Right cardiac atrium (tissue), 5 donors: ENCODE measurements around the gene CHKA. TPM values are rescaled to one million over a fixed set of nuclear protein-coding genes. Genes with fewer than 3 reads are reported as not detected.
A peak's percentile ranks its signal among the peaks of the same experiment; 100 is the strongest.

Source experiments
- ATAC-seq, 2 donors: fragments of 200-7000 bp; cut with Tn5 transposase; one replicate each; pipeline versions ENCODE4 v1.8.0 to v1.9.1; 2020; ENCODE audit warnings: moderate library complexity in 2 of 2, mild to moderate bottlenecking in 1 of 2
- DNase-seq, 3 donors: peaks; one replicate each; pipeline ENCODE4 v3.0.0-alpha.2; 2020
- H3K27ac ChIP-seq: one replicate; pipeline ENCODE4 v1.5.1; 2013; ENCODE audit warnings: mild to moderate bottlenecking, low read length, control low read depth, moderate library complexity
- H3K27me3 ChIP-seq: one replicate; pipeline ENCODE4 v1.6.1; 2013; ENCODE audit not compliant: control insufficient read depth, insufficient read depth
- H3K4me1 ChIP-seq: one replicate; pipeline ENCODE4 v1.6.1; 2013; ENCODE audit warnings: low read length; ENCODE audit not compliant: control insufficient read depth, insufficient read depth
- H3K4me3 ChIP-seq: one replicate; pipeline ENCODE4 v1.5.1; 2013; ENCODE audit warnings: low read length, control low read depth
- H3K9me3 ChIP-seq: one replicate; pipeline ENCODE4 v1.6.1; 2013; ENCODE audit warnings: low read length; ENCODE audit not compliant: control insufficient read depth
- WGBS: extraction: QIAGEN DNeasy Blood & Tissue Kit; methylation state at CpG from one replicate; pipeline ENCODE4 v1.1.7; 2013; 5-methylcytosine and 5-hydroxymethylcytosine counted together
- intact Hi-C, 4 donors: fragments of 100-400 bp; cut with DNase I; formaldehyde crosslinking; loops; one replicate each; pipeline versions ENCODE4 v1.11.0 to v1.14.0; 2022 to 2023
- polyA plus RNA-seq: library from polyadenylated mRNA; stranded (reverse); fragments of 200-250 nt; gene quantifications from one replicate; pipeline ENCODE4 v1.2.3, GENCODE V29; 2013
- total RNA-seq, 4 donors: library from RNA; stranded (reverse); fragmentation: NEBNext Ultra II Directional; extraction: Animal tissue kit (Norgen Biotek cat#: 25700); gene quantifications; one replicate each; pipeline ENCODE4 v1.2.1, GENCODE V29; 2021
- donor health status: healthy with polysubstance abuse.
- donor health status: DM: no; HTN: yes; CAD: no.
- donor health status: DM: no; HTN: no; CAD: no.
- donor health status: DM: no; HTN: yes; CAD: no; lungs with severe emphysema.
- donor health status: DM: yes; HTN: yes; CAD: no.

CHKA gene
- total and polyA plus RNA-seq, 5 donors: 8.7 to 11.1 (median 10.2) TPM

- Histone ChIP-seq H3K4me3 (no peak overlapping the region), H3K9me3 (no peaks in the 10 kb centered on the region), H3K4me1 (peaks cover 11% of the 10 kb centered on the region), H3K27me3 (no peaks in the 10 kb centered on the region), H3K27ac (peak overlapping the region; percentile 64)
- 48% methylated on average over 14 of the region's 14 CpGs for WGBS
- intact Hi-C loops: loop anchor here in 2 of 4 donors (5.0 to 10.0 kb wide), 2 partner anchors 81 to 278 kb away; partner anchors contain the start of gene LRP5 (in 1 of the 2)
- DNase-seq (peak; percentile 68 to 88 (median 88)), ATAC-seq (peak in 1 of 2 donors; percentile 21)
Measured at GRCh38 chr11:68036717-68037239, 84.4 kb downstream of the CHKA start.

- H3K27ac ChIP-seq: peak overlapping the region; percentile 64
- intact Hi-C loops: loop anchor here in 2 of 4 donors (5.0 to 10.0 kb wide), 2 partner anchors 81 to 279 kb away; partner anchors contain the start of gene LRP5 (in 1 of the 2)
- 77% methylated on average over 27 of the region's 27 CpGs for WGBS
Measured at GRCh38 chr11:68036141-68036716, 85.0 kb downstream of the CHKA start.

GRCh38 chr11:68035266-68035876, 85.8 kb downstream of the CHKA start:
- WGBS: 87% methylated on average over 13 of the region's 13 CpGs
- DNase-seq (peak in 2 of 3 donors; percentile 30 to 40), ATAC-seq (no peak)
- H3K27ac ChIP-seq: no peak overlapping the region
- H3K4me3 ChIP-seq: no peak overlapping the region
- no peaks in the 10 kb centered on the region for H3K9me3 ChIP-seq
- H3K27me3 ChIP-seq: no peaks in the 10 kb centered on the region
- intact Hi-C loops: loop anchor here in 2 of 4 donors (5.0 to 10.0 kb wide), 2 partner anchors 82 to 279 kb away; partner anchors contain the start of gene LRP5 (in 1 of the 2)
- peaks cover 13% of the 10 kb centered on the region for H3K4me1 ChIP-seq

More at GRCh38 chr11:68036141-68036716, 85.0 kb downstream of the CHKA start:
- no peak for ATAC-seq
- Histone ChIP-seq H3K4me3 (no peak overlapping the region), H3K27me3 (no peaks in the 10 kb centered on the region), H3K4me1 (peaks cover 13% of the 10 kb centered on the region), H3K9me3 (no peaks in the 10 kb centered on the region)
- peak; percentile 45 to 73 (median 72) for DNase-seq

GRCh38 chr11:68033708-68034045, 87.5 kb downstream of the CHKA start:
- Histone ChIP-seq H3K4me3 (no peak overlapping the region), H3K27ac (peak overlapping the region; percentile 70), H3K4me1 (peaks cover 13% of the 10 kb centered on the region), H3K27me3 (no peaks in the 10 kb centered on the region), H3K9me3 (no peaks in the 10 kb centered on the region)
- DNase-seq (peak; percentile 67 to 85 (median 84)), ATAC-seq (peak; percentile 13 to 15)
- 51% methylated on average over 12 of the region's 12 CpGs for WGBS
- intact Hi-C loops: loop anchor here in 1 of 4 donors (10.0 kb wide), 1 partner anchor 281 kb away; the partner anchor contains the start of gene LRP5

- intact Hi-C loops: loop anchor here in 1 of 4 donors (10.0 kb wide), 1 partner anchor 282 kb away; the partner anchor contains the start of gene LRP5
- Histone ChIP-seq H3K4me3 (no peak overlapping the region), H3K27ac (peak overlapping the region; percentile 70), H3K9me3 (no peaks in the 10 kb centered on the region), H3K4me1 (peaks cover 9% of the 10 kb centered on the region), H3K27me3 (no peaks in the 10 kb centered on the region)
- WGBS: 87% methylated on average over 29 of the region's 29 CpGs
- ATAC-seq: no peak
- DNase-seq: peak in 2 of 3 donors; percentile 64 to 68
Measured at GRCh38 chr11:68032997-68033707, 88.0 kb downstream of the CHKA start.

GRCh38 chr11:68032003-68032402, 89.2 kb downstream of the CHKA start:
- H3K4me3 ChIP-seq: no peak overlapping the region
- intact Hi-C loops: loop anchor here in 1 of 4 donors (10.0 kb wide), 1 partner anchor 283 kb away; the partner anchor contains the start of gene LRP5
- H3K9me3 ChIP-seq: no peaks in the 10 kb centered on the region
- no peaks in the 10 kb centered on the region for H3K27me3 ChIP-seq
- H3K27ac ChIP-seq: peak overlapping the region; percentile 32
- no peak for ATAC-seq
- peak in 1 of 3 donors; percentile 42 for DNase-seq
- H3K4me1 ChIP-seq: peaks cover 2% of the 10 kb centered on the region
- 80% methylated on average over 9 of the region's 9 CpGs for WGBS

GRCh38 chr11:68031144-68031464, 90.1 kb downstream of the CHKA start:
- peaks cover 2% of the 10 kb centered on the region for H3K4me1 ChIP-seq
- peak overlapping the region; percentile 98 for H3K27ac ChIP-seq
- DNase-seq (no peak), ATAC-seq (peak in 1 of 2 donors; percentile 4)
- 11% methylated on average over 10 of the region's 10 CpGs for WGBS
- no peaks in the 10 kb centered on the region for H3K27me3 ChIP-seq
- no peaks in the 10 kb centered on the region for H3K9me3 ChIP-seq
- H3K4me3 ChIP-seq: peak overlapping the region; percentile 57
- intact Hi-C loops: loop anchor here in 1 of 4 donors (10.0 kb wide), 1 partner anchor 284 kb away; the partner anchor contains the start of gene LRP5

GRCh38 chr11:68030318-68031143, 90.7 kb downstream of the CHKA start, which contains the start of gene NDUFS8:
NDUFS8 (plus strand) TSS chr11:68030681; CDS start chr11:68032152, 1,471 bp downstream.
- ATAC-seq (peak; percentile 94), DNase-seq (peak; percentile 98 to 99 (median 98))
- H3K4me1 ChIP-seq: peaks cover 2% of the 10 kb centered on the region
- intact Hi-C loops: loop anchor here in 1 of 4 donors (10.0 kb wide), 1 partner anchor 284 kb away; the partner anchor contains the start of gene LRP5
- WGBS: under 1% methylated on average over 56 of the region's 56 CpGs
- H3K27me3 ChIP-seq: no peaks in the 10 kb centered on the region
- no peaks in the 10 kb centered on the region for H3K9me3 ChIP-seq
- H3K27ac ChIP-seq: peak within 1 kb of the TSS; percentile 98
- peak within 1 kb of the TSS; percentile 57 for H3K4me3 ChIP-seq

GRCh38 chr11:68028802-68029545, 92.2 kb downstream of the CHKA start:
- no peak for ATAC-seq
- WGBS: 82% methylated on average over 12 of the region's 12 CpGs
- no peak overlapping the region for H3K4me3 ChIP-seq
- no peaks in the 10 kb centered on the region for H3K27me3 ChIP-seq
- DNase-seq: no peak
- intact Hi-C loops: loop anchor here in 1 of 4 donors (10.0 kb wide), 1 partner anchor 176 kb away; no protein-coding TSS in a partner anchor
- H3K4me1 ChIP-seq: peaks cover 2% of the 10 kb centered on the region
- no peaks in the 10 kb centered on the region for H3K9me3 ChIP-seq
- H3K27ac ChIP-seq: no peak overlapping the region
